Stimulated activated CD8-positive, alpha-beta memory T cell treated with anti-CD3 and anti-CD28 coated beads, Interleukin-4, amount 100 ng/mL, for 1 hour (primary cell): ENCODE data around the gene KIF22.
"Not testable (repeated sequence)": the region's sequence is repeated elsewhere in the genome, so short reads cannot be mapped to it uniquely, and the experiment has no call there.

Experiments used
- DNase-seq, 2 donors: peaks; one replicate each; pipeline ENCODE4 v3.0.0-alpha.2; 2020; ENCODE audit warnings: low read depth in 2 of 2, low spot score in 1 of 2

KIF22 gene

GRCh38 chr16:29790183-29790948 is at the start of gene KIF22:
Gene KIF22, plus strand, starts transcription at chr16:29790751. Its CDS starts 9 bp downstream, at chr16:29790760.
- DNase-seq = peak; percentile 100

GRCh38 chr16:29742683-29743275 is 47.8 kb upstream of the KIF22 start:
- DNase-seq = no peak

DNA sequence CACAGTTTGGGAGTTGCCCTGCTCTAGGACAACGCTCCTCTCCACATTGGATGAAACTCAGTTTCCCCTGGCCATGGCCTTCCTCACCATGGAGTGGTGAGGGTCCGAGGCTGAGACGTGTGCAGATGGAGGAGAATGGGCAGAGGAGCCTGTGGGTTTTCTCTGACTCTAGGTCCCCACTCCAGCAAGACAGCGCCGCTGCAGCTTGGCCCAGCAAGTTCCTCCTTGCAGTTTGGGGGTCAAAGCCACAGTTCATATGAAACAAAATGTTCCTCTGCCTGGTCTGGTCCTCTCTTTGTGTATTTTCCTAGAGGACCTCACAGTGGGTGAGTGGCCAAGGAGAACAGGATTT is 47.1 kb upstream of the KIF22 start:
- DNase-seq = no peak

DNA sequence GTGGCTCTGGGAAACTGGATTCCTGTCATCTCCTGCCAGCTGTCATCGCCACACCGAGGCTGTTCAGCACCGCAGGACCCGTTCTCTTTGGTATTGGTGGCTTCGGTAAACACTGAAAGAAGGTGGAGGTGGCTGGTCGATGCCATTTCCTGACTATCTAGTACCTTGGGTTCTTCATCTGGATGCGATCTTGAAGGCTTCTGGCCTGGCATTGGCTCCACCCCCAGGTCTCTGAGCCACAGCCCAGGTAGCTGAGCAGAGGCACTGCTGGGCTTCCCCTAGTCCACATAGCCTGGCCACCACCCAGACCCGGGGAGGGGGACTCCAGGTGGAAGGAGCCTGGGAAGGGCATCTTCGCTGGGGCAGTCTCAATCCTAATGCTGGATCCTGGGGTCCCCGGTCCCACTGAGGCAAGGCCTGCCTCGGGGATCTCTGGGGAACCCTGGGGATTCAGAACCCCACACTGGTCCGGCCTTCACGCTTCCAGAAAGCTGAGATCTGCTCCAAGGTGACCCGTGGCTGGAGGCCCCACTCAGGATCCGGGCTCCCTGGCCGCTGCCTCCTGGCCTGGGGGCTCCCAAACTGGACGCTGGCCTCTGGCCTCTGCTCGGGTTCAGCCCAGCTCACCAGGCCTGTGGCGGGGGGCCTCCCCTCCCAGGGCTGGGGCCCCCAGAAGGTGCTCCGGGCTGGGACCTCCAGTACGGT is 46.6 kb upstream of the KIF22 start:
- DNase-seq = no peak

- DNase-seq = no peak
These were observed 45.9 kb upstream of the KIF22 start for GRCh38 chr16:29744541-29745101.

- DNase-seq = no peak
These were observed 45.3 kb upstream of the KIF22 start for GRCh38 chr16:29745121-29745852.

DNA sequence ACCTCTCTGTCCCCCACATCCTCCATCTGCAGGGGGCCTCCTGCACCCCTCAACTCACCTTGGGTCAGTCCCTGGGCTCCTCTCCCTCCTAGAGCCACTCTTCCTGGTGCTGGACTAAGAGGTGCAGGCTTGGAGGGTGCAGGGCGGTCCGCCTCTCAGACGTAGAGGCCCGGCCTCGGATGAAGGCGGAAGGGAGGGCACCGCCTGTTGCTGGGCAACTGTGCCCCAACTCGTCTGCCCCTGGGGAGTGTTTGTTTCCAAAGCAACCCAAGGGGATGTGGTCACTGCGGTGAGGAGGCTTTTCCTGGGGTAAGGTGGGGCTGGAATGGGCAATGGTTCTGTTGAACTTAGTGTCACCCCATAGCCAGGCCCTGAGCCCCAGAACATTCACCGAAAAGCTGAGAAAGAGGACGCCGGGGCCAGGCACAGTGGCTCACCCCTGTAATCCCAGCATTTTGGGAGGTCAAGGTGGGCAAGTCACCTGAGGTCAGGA is 44.7 kb upstream of the KIF22 start, which contains the start of gene C16orf54:
C16orf54 (minus strand) TSS at position 138 of the 493 bp plus-strand sequence. CDS start 1,039 bp downstream, outside the sequence.
- DNase-seq = peak; percentile 89 to 91

- DNase-seq = not testable (repeated sequence)
These were observed 44.0 kb upstream of the KIF22 start for GRCh38 chr16:29746518-29746917.

DNA sequence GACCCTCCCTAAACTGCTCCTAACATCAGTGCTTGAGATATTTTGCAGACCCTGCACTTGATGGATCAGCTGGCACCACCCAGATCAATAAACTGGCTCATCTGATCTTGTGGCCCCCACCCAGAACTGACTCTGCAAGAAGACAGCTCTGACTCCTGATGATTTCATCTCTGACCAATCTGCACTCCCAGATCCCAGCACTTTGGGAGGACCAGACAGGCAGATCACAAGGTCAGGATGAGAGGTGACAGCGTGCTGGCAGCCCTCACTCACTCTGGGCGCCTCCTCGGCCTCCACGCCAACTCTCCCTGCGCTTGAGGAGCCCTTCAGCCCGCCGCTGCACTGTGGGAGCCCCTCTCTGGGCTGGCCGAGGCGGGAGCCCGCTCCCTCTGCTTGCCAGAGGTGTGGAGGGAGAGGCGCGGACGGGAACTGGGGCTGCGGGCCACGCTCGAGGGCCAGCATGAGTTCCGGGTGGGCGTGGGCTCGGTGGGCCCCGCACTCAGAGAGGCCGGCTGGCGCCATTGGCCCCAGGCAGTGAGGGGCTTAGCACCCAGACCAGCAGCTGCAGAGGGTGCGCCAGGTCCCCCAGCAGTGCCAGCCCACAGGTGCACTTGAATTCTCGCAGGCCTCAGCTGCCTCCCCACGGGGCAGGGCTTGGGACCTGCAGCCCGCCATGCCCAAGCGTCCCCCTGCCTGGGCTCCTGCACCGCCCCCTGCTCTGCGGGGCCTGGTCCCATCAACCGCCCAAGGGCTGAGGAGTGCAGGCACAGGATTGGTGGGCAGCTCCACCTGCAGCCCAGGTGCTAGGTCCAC is 42.4 kb upstream of the KIF22 start:
- DNase-seq = no peak

DNA sequence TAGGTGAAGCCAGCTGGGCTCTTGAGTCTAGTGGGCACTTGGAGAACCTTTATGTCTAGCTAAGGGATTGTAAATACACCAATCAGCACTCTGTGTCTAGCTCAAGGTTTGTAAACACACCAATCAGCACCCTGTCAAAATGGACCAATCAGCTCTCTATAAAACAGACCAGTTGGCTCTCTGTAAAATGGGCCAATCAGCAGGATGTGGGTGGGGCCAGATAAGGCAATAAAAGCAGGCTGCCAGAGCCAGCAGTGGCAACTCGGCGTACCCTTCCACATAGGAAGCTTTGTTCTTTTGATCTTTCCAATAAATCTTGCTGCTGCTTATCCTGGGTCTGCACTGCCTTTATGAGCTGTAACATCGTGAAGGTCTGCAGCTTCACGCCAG is 41.8 kb upstream of the KIF22 start:
- not testable (repeated sequence) for DNase-seq

- no peak for DNase-seq
These were observed 37.0 kb upstream of the KIF22 start for GRCh38 chr16:29753516-29753915.

GRCh38 chr16:29756654-29757053 is 33.9 kb upstream of the KIF22 start:
- DNase-seq = no peak

GRCh38 chr16:29757086-29757485 is 33.5 kb upstream of the KIF22 start:
- not testable (repeated sequence) for DNase-seq

- no peak for DNase-seq
These were observed 32.5 kb upstream of the KIF22 start for GRCh38 chr16:29757950-29758466.

- DNase-seq = no peak
These were observed 29.8 kb upstream of the KIF22 start for GRCh38 chr16:29760567-29761279.

DNA sequence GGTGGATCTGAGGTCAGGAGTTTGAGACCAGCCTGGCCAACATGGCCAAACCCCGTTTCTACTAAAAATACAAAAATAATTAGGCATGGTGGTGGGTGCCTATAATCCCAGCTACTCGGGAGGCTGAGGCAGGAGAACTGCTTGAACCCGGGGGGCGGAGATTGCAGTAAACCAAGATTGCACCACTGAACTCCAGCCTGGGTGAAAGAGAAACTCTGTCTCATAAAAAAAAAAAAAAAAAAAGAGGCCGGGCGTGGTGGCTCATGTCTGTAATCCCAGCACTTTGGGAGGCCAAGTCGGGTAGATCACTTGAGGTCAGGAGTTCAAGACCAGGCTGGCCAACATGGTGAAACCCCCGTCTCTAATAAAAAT is 29.3 kb upstream of the KIF22 start:
- not testable (repeated sequence) for DNase-seq

GRCh38 chr16:29761882-29762281 is 28.7 kb upstream of the KIF22 start:
- no peak for DNase-seq

- no peak for DNase-seq
These were observed 27.2 kb upstream of the KIF22 start for GRCh38 chr16:29763326-29763725.
